DMS53 treated with DMSO at 0.1 percent for 48 hours (cell line): ENCODE data around the gene BCORL1.

Experiments
- DNase-seq: peaks from one replicate; lab custom pipeline; 2025; ENCODE audit not compliant: unreplicated experiment; lab: John Stamatoyannopoulos, UW

Gene BCORL1

GRCh38 chrX:130093271-130093670 is 110.8 kb downstream of the BCORL1 start:
- no peak for DNase-seq

GRCh38 chrX:130094696-130095095 is 112.3 kb downstream of the BCORL1 start:
- DNase-seq, result no peak

- DNase-seq, result no peak
Observed at GRCh38 chrX:130095249-130096030, 113.0 kb downstream of the BCORL1 start.

GRCh38 chrX:130097507-130098209 is 115.2 kb downstream of the BCORL1 start:
- no peak for DNase-seq

- no peak for DNase-seq
Observed at GRCh38 chrX:130098210-130098552, 115.7 kb downstream of the BCORL1 start.

GRCh38 chrX:130100180-130100579 is 117.7 kb downstream of the BCORL1 start:
- DNase-seq, result no peak

- no peak for DNase-seq
Observed at GRCh38 chrX:130103605-130104004, 121.2 kb downstream of the BCORL1 start.

GRCh38 chrX:130105244-130105643 is 122.8 kb downstream of the BCORL1 start:
- no peak for DNase-seq

GRCh38 chrX:130106071-130106470 is 123.6 kb downstream of the BCORL1 start:
- DNase-seq, result no peak
